ENCODE measurements around the gene CLMP.

Gene CLMP

DNA sequence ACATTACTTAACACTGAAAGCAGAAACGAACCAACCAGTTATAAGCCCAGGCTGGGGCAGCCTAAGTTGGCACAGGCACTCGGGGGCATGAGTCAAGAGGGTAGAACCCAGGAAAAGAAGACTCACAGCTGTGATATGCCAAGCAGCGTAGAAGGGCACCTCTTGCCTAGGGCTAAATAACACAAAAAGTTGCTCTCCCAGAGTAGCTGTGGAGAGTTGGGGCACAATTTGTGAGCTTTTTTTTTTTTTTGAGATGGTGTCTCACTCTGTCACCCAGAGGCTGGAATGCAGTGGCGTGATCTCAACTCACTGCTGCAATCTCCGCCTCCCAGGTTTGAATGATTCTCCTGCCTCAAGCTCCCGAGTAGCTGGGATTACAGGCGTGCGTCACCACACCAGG is 8.8 kb downstream of the CLMP start:
- Histone ChIP-seq H3K9me3 (ENCODE audit: insufficient read depth, low read depth, low read length) (no peaks in the 10 kb centered on the region), H3K18ac (ENCODE audit: low read length) (no peak overlapping the region), H2BK120ac (ENCODE audit: insufficient read depth, low read length, poor library complexity) (no peak overlapping the region), H2AK5ac (ENCODE audit: low read length) (no peak overlapping the region), H3K36me3 (ENCODE audit: control insufficient read depth in 1 of 2, insufficient read depth in 2 of 2, low read length in 2 of 2) (peaks cover 0 to 2% of the 10 kb centered on the region in 2 experiments), H4K12ac (ENCODE audit: low read depth, low read length) (no peak overlapping the region), H3K9ac (ENCODE audit: low read length) (no peak overlapping the region), H3K23ac (ENCODE audit: low read length) (no peak overlapping the region), H2BK12ac (ENCODE audit: low read length) (no peak overlapping the region), H4K91ac (ENCODE audit: low read depth, low read length) (no peak overlapping the region), H3K4me1 (ENCODE audit: control insufficient read depth in 1 of 2, insufficient read depth in 2 of 2, low read length in 2 of 2) (peaks cover 8 to 15% of the 10 kb centered on the region in 2 experiments), H3K4me3 (ENCODE audit: low read depth, low read length) (no peak overlapping the region), H2AFZ (ENCODE audit: insufficient read depth, low read length, poor library complexity) (no peak overlapping the region), H3K14ac (ENCODE audit: low read length) (no peak overlapping the region), H3K4ac (ENCODE audit: low read depth, low read length) (no peak overlapping the region), H3K79me1 (ENCODE audit: low read length) (peaks cover 5% of the 10 kb centered on the region), H4K8ac (ENCODE audit: low read depth, low read length) (no peak overlapping the region), H3K79me2 (ENCODE audit: control insufficient read depth, insufficient read depth, low read length, poor library complexity) (peaks cover 4% of the 10 kb centered on the region), H3K4me2 (ENCODE audit: low read length) (no peak overlapping the region), H3K27ac (ENCODE audit: low read depth, low read length) (no peak overlapping the region), H3K27me3 (ENCODE audit: insufficient read depth, low read length) (no peaks in the 10 kb centered on the region), H2BK5ac (ENCODE audit: low read depth, low read length, poor library complexity) (no peak overlapping the region)
- WGBS (ENCODE audit: extremely low coverage, insufficient coverage, insufficient read length): no CpG with 5 or more reads among the region's 8 CpGs
- DNase-seq: peak in 1 of 2 donors; percentile 47

DNA sequence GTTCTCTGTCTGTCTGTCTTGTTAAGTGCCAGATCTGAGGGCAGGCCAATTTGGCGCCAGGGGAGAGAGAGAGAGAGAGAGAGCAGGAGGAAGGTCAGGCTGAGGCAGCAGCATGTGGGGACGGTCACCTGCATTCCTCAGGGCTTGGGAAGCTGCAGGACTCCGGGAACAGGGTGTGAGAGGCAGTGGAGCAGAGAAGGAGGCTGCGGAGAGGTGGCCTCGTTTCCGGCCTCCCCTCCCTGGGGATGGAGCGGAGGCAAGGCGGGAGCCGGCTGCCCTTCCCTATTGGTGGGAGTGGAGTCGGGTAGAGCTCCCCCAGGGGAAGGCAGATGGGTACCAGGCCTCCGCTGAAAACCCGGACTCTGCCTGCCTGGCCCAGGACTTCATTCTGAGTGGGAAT is 9.7 kb downstream of the CLMP start:
- Histone ChIP-seq H4K12ac (ENCODE audit: low read depth, low read length) (no peak overlapping the region), H2AK5ac (ENCODE audit: low read length) (peak overlapping the region; percentile 10), H2BK12ac (ENCODE audit: low read length) (no peak overlapping the region), H3K4ac (ENCODE audit: low read depth, low read length) (no peak overlapping the region), H3K27ac (ENCODE audit: low read depth, low read length) (no peak overlapping the region), H2BK120ac (ENCODE audit: insufficient read depth, low read length, poor library complexity) (no peak overlapping the region), H3K23ac (ENCODE audit: low read length) (no peak overlapping the region), H2AFZ (ENCODE audit: insufficient read depth, low read length, poor library complexity) (no peak overlapping the region), H3K27me3 (ENCODE audit: insufficient read depth, low read length) (no peaks in the 10 kb centered on the region), H3K4me3 (ENCODE audit: low read depth, low read length) (no peak overlapping the region), H3K18ac (ENCODE audit: low read length) (no peak overlapping the region), H3K14ac (ENCODE audit: low read length) (no peak overlapping the region), H3K9me3 (ENCODE audit: insufficient read depth, low read depth, low read length) (no peaks in the 10 kb centered on the region), H4K8ac (ENCODE audit: low read depth, low read length) (no peak overlapping the region), H4K91ac (ENCODE audit: low read depth, low read length) (no peak overlapping the region), H3K79me2 (ENCODE audit: control insufficient read depth, insufficient read depth, low read length, poor library complexity) (peaks cover 4% of the 10 kb centered on the region), H3K36me3 (ENCODE audit: control insufficient read depth in 1 of 2, insufficient read depth in 2 of 2, low read length in 2 of 2) (peaks cover 0 to 2% of the 10 kb centered on the region in 2 experiments), H3K79me1 (ENCODE audit: low read length) (peaks cover 5% of the 10 kb centered on the region), H3K4me1 (ENCODE audit: control insufficient read depth in 1 of 2, insufficient read depth in 2 of 2, low read length in 2 of 2) (peaks cover 8 to 15% of the 10 kb centered on the region in 2 experiments), H2BK5ac (ENCODE audit: low read depth, low read length, poor library complexity) (no peak overlapping the region), H3K4me2 (ENCODE audit: low read length) (no peak overlapping the region), H3K9ac (ENCODE audit: low read length) (no peak overlapping the region)
- DNase-seq: no peak
- no CpG with 5 or more reads among the region's 12 CpGs for WGBS (ENCODE audit: extremely low coverage, insufficient coverage, insufficient read length)

DNA sequence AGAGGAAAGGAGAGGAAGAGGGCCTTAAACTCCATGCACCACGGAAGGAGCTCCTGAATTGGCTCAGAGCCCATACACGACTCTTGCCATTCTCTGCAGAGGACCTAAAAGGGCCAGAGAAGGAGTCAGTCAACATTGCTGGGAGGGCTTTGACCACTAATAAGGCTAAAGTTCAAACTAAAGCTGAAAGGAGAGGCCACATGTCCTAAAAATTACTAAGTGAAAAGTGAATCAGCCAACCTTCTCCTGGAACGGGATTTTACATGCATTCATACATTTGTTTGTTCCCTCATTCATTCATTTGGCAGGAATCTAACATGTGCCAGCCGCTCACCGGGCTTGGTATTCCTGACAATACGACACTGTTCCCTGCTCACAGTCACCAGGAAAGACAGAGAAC is 10.5 kb downstream of the CLMP start:
- H3K18ac ChIP-seq (ENCODE audit: low read length): no peak overlapping the region
- H3K36me3 ChIP-seq (ENCODE audit: control insufficient read depth in 1 of 2, insufficient read depth in 2 of 2, low read length in 2 of 2): peaks cover 0 to 2% of the 10 kb centered on the region in 2 experiments
- H2BK120ac ChIP-seq (ENCODE audit: insufficient read depth, low read length, poor library complexity): no peak overlapping the region
- H3K79me1 ChIP-seq (ENCODE audit: low read length): peaks cover 5% of the 10 kb centered on the region
- no peak overlapping the region for H4K91ac ChIP-seq (ENCODE audit: low read depth, low read length)
- no peak overlapping the region for H2AFZ ChIP-seq (ENCODE audit: insufficient read depth, low read length, poor library complexity)
- H3K4me2 ChIP-seq (ENCODE audit: low read length): no peak overlapping the region
- H3K79me2 ChIP-seq (ENCODE audit: control insufficient read depth, insufficient read depth, low read length, poor library complexity): peaks cover 4% of the 10 kb centered on the region
- H2BK5ac ChIP-seq (ENCODE audit: low read depth, low read length, poor library complexity): no peak overlapping the region
- no peak overlapping the region for H4K12ac ChIP-seq (ENCODE audit: low read depth, low read length)
- H3K27me3 ChIP-seq (ENCODE audit: insufficient read depth, low read length): no peaks in the 10 kb centered on the region
- no peak for DNase-seq
- H3K9me3 ChIP-seq (ENCODE audit: insufficient read depth, low read depth, low read length): no peaks in the 10 kb centered on the region
- no peak overlapping the region for H3K27ac ChIP-seq (ENCODE audit: low read depth, low read length)
- no peak overlapping the region for H3K4me3 ChIP-seq (ENCODE audit: low read depth, low read length)
- WGBS (ENCODE audit: extremely low coverage, insufficient coverage, insufficient read length): no CpG with 5 or more reads among the region's 6 CpGs
- no peak overlapping the region for H3K23ac ChIP-seq (ENCODE audit: low read length)
- H3K14ac ChIP-seq (ENCODE audit: low read length): no peak overlapping the region
- H2AK5ac ChIP-seq (ENCODE audit: low read length): no peak overlapping the region
- H3K4me1 ChIP-seq (ENCODE audit: control insufficient read depth in 1 of 2, insufficient read depth in 2 of 2, low read length in 2 of 2): peaks cover 8 to 15% of the 10 kb centered on the region in 2 experiments
- no peak overlapping the region for H4K8ac ChIP-seq (ENCODE audit: low read depth, low read length)
- no peak overlapping the region for H2BK12ac ChIP-seq (ENCODE audit: low read length)
- H3K9ac ChIP-seq (ENCODE audit: low read length): no peak overlapping the region
- H3K4ac ChIP-seq (ENCODE audit: low read depth, low read length): no peak overlapping the region

DNA sequence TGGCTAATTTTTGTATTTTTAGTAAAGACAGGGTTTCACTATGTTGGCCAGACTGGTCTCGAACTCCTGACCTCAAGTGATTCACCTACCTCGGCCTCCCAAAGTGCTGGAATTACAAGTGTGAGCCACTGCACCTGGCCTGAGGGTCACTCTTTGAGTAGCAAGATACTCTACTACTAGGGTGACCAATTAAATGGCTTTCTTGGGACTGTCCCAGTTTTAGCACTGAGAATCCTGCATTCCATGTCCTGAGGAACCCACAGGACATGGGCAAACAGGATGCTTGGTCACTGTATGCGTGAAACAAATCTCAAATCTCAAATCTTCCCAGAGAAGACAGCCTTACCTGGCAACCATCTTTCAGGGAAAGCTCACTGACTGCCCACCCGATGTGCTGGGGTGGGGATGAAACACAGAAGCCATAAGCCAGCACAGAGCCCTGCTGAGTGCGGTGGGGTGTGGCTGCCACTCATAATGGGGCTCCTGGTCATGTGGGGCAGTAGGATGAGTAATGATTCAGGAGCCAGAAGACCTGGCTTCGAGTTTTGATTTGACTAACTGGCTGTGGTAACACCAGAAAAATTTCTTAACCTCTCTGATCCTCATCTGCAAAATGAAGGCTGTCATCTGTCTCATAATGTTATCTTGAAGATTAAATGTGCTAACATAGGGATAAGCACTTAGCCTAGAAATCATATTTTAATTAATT is 11.5 kb downstream of the CLMP start:
- H2AFZ ChIP-seq (ENCODE audit: insufficient read depth, low read length, poor library complexity): no peak overlapping the region
- no peak overlapping the region for H3K4me2 ChIP-seq (ENCODE audit: low read length)
- DNase-seq: no peak
- no peaks in the 10 kb centered on the region for H3K9me3 ChIP-seq (ENCODE audit: insufficient read depth, low read depth, low read length)
- no CpG with 5 or more reads among the region's 6 CpGs for WGBS (ENCODE audit: extremely low coverage, insufficient coverage, insufficient read length)
- peaks cover 8 to 14% of the 10 kb centered on the region in 2 experiments for H3K4me1 ChIP-seq (ENCODE audit: control insufficient read depth in 1 of 2, insufficient read depth in 2 of 2, low read length in 2 of 2)
- no peak overlapping the region for H2BK5ac ChIP-seq (ENCODE audit: low read depth, low read length, poor library complexity)
- H3K79me2 ChIP-seq (ENCODE audit: control insufficient read depth, insufficient read depth, low read length, poor library complexity): peaks cover 4% of the 10 kb centered on the region
- no peak overlapping the region for H3K9ac ChIP-seq (ENCODE audit: low read length)
- no peak overlapping the region for H4K12ac ChIP-seq (ENCODE audit: low read depth, low read length)
- no peak overlapping the region for H2BK12ac ChIP-seq (ENCODE audit: low read length)
- no peak overlapping the region for H3K27ac ChIP-seq (ENCODE audit: low read depth, low read length)
- peaks cover 0 to 2% of the 10 kb centered on the region in 2 experiments for H3K36me3 ChIP-seq (ENCODE audit: control insufficient read depth in 1 of 2, insufficient read depth in 2 of 2, low read length in 2 of 2)
- no peak overlapping the region for H3K23ac ChIP-seq (ENCODE audit: low read length)
- H3K14ac ChIP-seq (ENCODE audit: low read length): peak overlapping the region; percentile 43
- H4K8ac ChIP-seq (ENCODE audit: low read depth, low read length): no peak overlapping the region
- no peak overlapping the region for H2AK5ac ChIP-seq (ENCODE audit: low read length)
- no peak overlapping the region for H3K4ac ChIP-seq (ENCODE audit: low read depth, low read length)
- H3K79me1 ChIP-seq (ENCODE audit: low read length): peaks cover 4% of the 10 kb centered on the region
- no peak overlapping the region for H4K91ac ChIP-seq (ENCODE audit: low read depth, low read length)
- no peak overlapping the region for H3K4me3 ChIP-seq (ENCODE audit: low read depth, low read length)
- no peak overlapping the region for H2BK120ac ChIP-seq (ENCODE audit: insufficient read depth, low read length, poor library complexity)
- no peak overlapping the region for H3K18ac ChIP-seq (ENCODE audit: low read length)
- H3K27me3 ChIP-seq (ENCODE audit: insufficient read depth, low read length): no peaks in the 10 kb centered on the region
